GM06990 (cell line): ENCODE results near the gene RAB4B.
"Not testable (repeated sequence)": the region's sequence is repeated elsewhere in the genome, so short reads cannot be mapped to it uniquely, and the experiment has no call there.

ENCODE experiments used
- DNase-seq: peaks from one replicate; pipeline ENCODE4 v3.0.0-alpha.2; 2011; ENCODE audit not compliant: insufficient read length; ENCODE audit errors: extremely low read depth
- H3K27me3 ChIP-seq: replicated peaks from 2 replicates; pipeline ENCODE4 v1.6.0; 2011; ENCODE audit warnings: low read length; ENCODE audit not compliant: control insufficient read depth, insufficient read depth
- H3K36me3 ChIP-seq: 2 replicates; pipeline ENCODE4 v1.5.1; 2011; ENCODE audit warnings: low read length; ENCODE audit not compliant: control insufficient read depth, insufficient read depth
- H3K4me3 ChIP-seq: replicated peaks from 2 replicates; pipeline ENCODE4 v1.5.1; 2011; ENCODE audit warnings: low read depth, mild to moderate bottlenecking, control low read depth, low read length
- CTCF ChIP-seq: IDR thresholded peaks from 2 replicates; pipeline ENCODE4 v1.5.1; 2011; ENCODE audit warnings: low read length, control low read depth, mild to moderate bottlenecking, inconsistent platforms; ENCODE audit not compliant: insufficient read depth, poor library complexity, severe bottlenecking

Gene RAB4B

GRCh38 chr19:40836754-40837429 is 58.8 kb downstream of the RAB4B start:
- Histone ChIP-seq H3K27me3 (no peaks in the 10 kb centered on the region), H3K36me3 (no peaks in the 10 kb centered on the region), H3K4me3 (no peak overlapping the region)
- no peak for DNase-seq
- no peak for TF ChIP-seq CTCF

GRCh38 chr19:40838477-40838876 is 60.4 kb downstream of the RAB4B start:
- DNase-seq, H3K4me3 ChIP-seq, H3K36me3 ChIP-seq, H3K27me3 ChIP-seq: not testable (repeated sequence)

- not testable (repeated sequence) for H3K27me3 ChIP-seq, H3K4me3 ChIP-seq, DNase-seq, H3K36me3 ChIP-seq
These were observed 64.0 kb downstream of the RAB4B start for GRCh38 chr19:40842012-40842411.

- peak overlapping the region; percentile 14 for H3K4me3 ChIP-seq
- not testable (repeated sequence) for H3K27me3 ChIP-seq
These were observed 65.1 kb downstream of the RAB4B start for GRCh38 chr19:40842997-40843652.

GRCh38 chr19:40843653-40844052 is 65.6 kb downstream of the RAB4B start:
- not testable (repeated sequence) for H3K27me3 ChIP-seq, H3K36me3 ChIP-seq
- H3K4me3 ChIP-seq, result peak overlapping the region; percentile 14
- peak; percentile 16 for DNase-seq

More at GRCh38 chr19:40842997-40843652, 65.1 kb downstream of the RAB4B start:
- H3K36me3 ChIP-seq, DNase-seq: not testable (repeated sequence)
